Central memory CD8-positive, alpha-beta T cell (primary cell): ENCODE measurements around the gene SLC22A8.
"Not testable (repeated sequence)": the region's sequence is repeated elsewhere in the genome, so short reads cannot be mapped to it uniquely, and the experiment has no call there.

ENCODE experiments used
- ATAC-seq: fragments of 150-1000 bp; cut with Tn5 transposase; replicated peaks from 2 replicates; pipeline ENCODE4 v1.10.0; 2022; ENCODE audit warnings: mild to moderate bottlenecking, moderate FRiP score, moderate number of reproducible peaks; ENCODE audit not compliant: poor library complexity, severe bottlenecking; ENCODE audit errors: extremely low read depth
- DNase-seq, 2 donors: peaks; one replicate each; pipeline ENCODE4 v3.0.0; 2021; ENCODE audit warnings: low spot score in 2 of 2
- H3K27ac Mint-ChIP-seq: one replicate; pipeline ENCODE4 v1.8.0; 2022; ENCODE audit warnings: low read depth, mild to moderate bottlenecking, moderate library complexity, mixed read lengths
- H3K27me3 Mint-ChIP-seq: one replicate; pipeline ENCODE4 v1.8.0; 2022; ENCODE audit warnings: mixed read lengths
- H3K36me3 Mint-ChIP-seq: one replicate; pipeline ENCODE4 v1.8.0; 2022; ENCODE audit warnings: mild to moderate bottlenecking, moderate library complexity, mixed read lengths; ENCODE audit not compliant: insufficient read depth
- H3K4me1 Mint-ChIP-seq: one replicate; pipeline ENCODE4 v1.8.0; 2022; ENCODE audit warnings: mixed read lengths
- H3K4me3 Mint-ChIP-seq: one replicate; pipeline ENCODE4 v1.8.0; 2022; ENCODE audit warnings: mild to moderate bottlenecking, moderate library complexity, mixed read lengths
- H3K9me3 Mint-ChIP-seq: one replicate; pipeline ENCODE4 v1.8.0; 2022; ENCODE audit warnings: mixed read lengths

SLC22A8 gene

GRCh38 chr11:62948765-62949320 is 66.8 kb downstream of the SLC22A8 start:
- Mint-ChIP-seq H3K4me1 (no peaks in the 10 kb centered on the region), H3K9me3 (no peaks in the 10 kb centered on the region), H3K4me3 (no peak overlapping the region), H3K36me3 (no peaks in the 10 kb centered on the region), H3K27ac (no peak overlapping the region), H3K27me3 (peaks cover 65% of the 10 kb centered on the region)
- DNase-seq (no peak), ATAC-seq (no peak)

GRCh38 chr11:62945538-62945937 is 70.1 kb downstream of the SLC22A8 start:
- H3K4me1 Mint-ChIP-seq, DNase-seq, H3K4me3 Mint-ChIP-seq, H3K36me3 Mint-ChIP-seq, H3K9me3 Mint-ChIP-seq, H3K27ac Mint-ChIP-seq, ATAC-seq: not testable (repeated sequence)
- peaks cover 87% of the 10 kb centered on the region for H3K27me3 Mint-ChIP-seq
